Natural killer cell (primary cell): ENCODE measurements around the gene KCNK5. TPM values are rescaled to one million over a fixed set of nuclear protein-coding genes. Genes with fewer than 3 reads are reported as not detected.

Experiments used
- ATAC-seq, 3 donors: fragments of 150-1000 bp in 2 of 3; fragments of 200-7000 bp in 1 of 3; cut with Tn5 transposase; 1 replicate in 1 of 3; 2 replicates in 2 of 3; pipeline ENCODE4 v1.10.0; 2021; ENCODE audit warnings: mild to moderate bottlenecking in 2 of 3, moderate library complexity in 2 of 3
- DNase-seq, 2 donors: peaks; one replicate each; pipeline versions ENCODE4 v3.0.0 to v3.0.0-alpha.2; 2013 to 2021; ENCODE audit warnings: mixed read lengths in 1 of 2
- H3K27ac ChIP-seq: one replicate; pipeline ENCODE4 v1.5.1; 2013; ENCODE audit warnings: mild to moderate bottlenecking, low read length
- H3K27me3 ChIP-seq: one replicate; pipeline ENCODE4 v1.6.1; 2013; ENCODE audit warnings: low read length; ENCODE audit not compliant: control insufficient read depth, insufficient read depth
- H3K36me3 ChIP-seq: one replicate; pipeline ENCODE4 v1.6.1; 2013; ENCODE audit warnings: low read length; ENCODE audit not compliant: control insufficient read depth, insufficient read depth
- H3K4me1 ChIP-seq: one replicate; pipeline ENCODE4 v1.6.1; 2013; ENCODE audit warnings: low read length; ENCODE audit not compliant: control insufficient read depth, insufficient read depth
- H3K4me3 ChIP-seq: one replicate; pipeline ENCODE4 v1.5.1; 2013; ENCODE audit warnings: low read length
- H3K9me3 ChIP-seq: one replicate; pipeline ENCODE4 v1.6.1; 2013; ENCODE audit warnings: low read length; ENCODE audit not compliant: control insufficient read depth, insufficient read depth
- H3K27ac Mint-ChIP-seq, 2 donors: one replicate each; pipeline ENCODE4 v1.8.0; 2022; ENCODE audit warnings: mild to moderate bottlenecking in 2 of 2, mixed read lengths in 2 of 2, moderate library complexity in 1 of 2
- H3K27me3 Mint-ChIP-seq, 2 donors: one replicate each; pipeline ENCODE4 v1.8.0; 2022; ENCODE audit warnings: low read depth in 2 of 2, mixed read lengths in 2 of 2
- H3K36me3 Mint-ChIP-seq: one replicate; pipeline ENCODE4 v1.8.0; 2022; ENCODE audit warnings: mixed read lengths
- H3K4me1 Mint-ChIP-seq, 2 donors: one replicate each; pipeline ENCODE4 v1.8.0; 2022; ENCODE audit warnings: mixed read lengths in 2 of 2
- H3K4me3 Mint-ChIP-seq: one replicate; pipeline ENCODE4 v1.8.0; 2022; ENCODE audit warnings: mild to moderate bottlenecking, moderate library complexity, mixed read lengths
- H3K9me3 Mint-ChIP-seq, 2 donors: one replicate each; pipeline ENCODE4 v1.8.0; 2022; ENCODE audit warnings: mixed read lengths in 2 of 2
- CTCF ChIP-seq: fragments of 200-600 bp; IDR thresholded peaks from one replicate; pipeline ENCODE4 v1.8.0; 2022; ENCODE audit warnings: antibody characterized with exemption
- WGBS: methylation state at CpG from one replicate; pipeline ENCODE4 v1.1.7; 2013; ENCODE audit warnings: missing lambda C conversion rate; ENCODE audit not compliant: insufficient coverage; 5-methylcytosine and 5-hydroxymethylcytosine counted together
- intact Hi-C: fragments of 100-400 bp; cut with micrococcal nuclease; formaldehyde crosslinking; loops from one replicate; pipeline ENCODE4 v1.14.2; 2022
- total RNA-seq, 4 donors: library from RNA; stranded (reverse); fragments of 120-200 nt in 1 of 4; gene quantifications; one replicate each; pipeline versions ENCODE4 v1.2.3 to v1.2.4, GENCODE V29; 2013 to 2022

Gene KCNK5
- total RNA-seq, 3 donors from 2014 or later (not counting 1 experiment from before 2014, with no cell fraction given), result 0.16 to 0.50 TPM; not detected in 1

- H3K4me1 Mint-ChIP-seq, result peaks cover 15 to 43% of the 10 kb centered on the region in 2 donors
- Histone ChIP-seq H3K4me1 (peaks cover 27% of the 10 kb centered on the region), H3K4me3 (no peak overlapping the region), H3K36me3 (no peaks in the 10 kb centered on the region), H3K9me3 (no peaks in the 10 kb centered on the region), H3K27me3 (peaks cover 4% of the 10 kb centered on the region), H3K27ac (no peak overlapping the region)
- ATAC-seq (no peak), DNase-seq (no peak)
- H3K9me3 Mint-ChIP-seq, result no peaks in the 10 kb centered on the region
- intact Hi-C loops, result no loop called here
- 90% methylated on average over 4 of the region's 4 CpGs for WGBS
- H3K27me3 Mint-ChIP-seq, result peaks cover 7 to 8% of the 10 kb centered on the region in 2 donors
- no peaks in the 10 kb centered on the region for H3K36me3 Mint-ChIP-seq
- H3K27ac Mint-ChIP-seq, result no peak overlapping the region
- H3K4me3 Mint-ChIP-seq, result no peak overlapping the region
- no peak for TF ChIP-seq CTCF
Measured at GRCh38 chr6:39225543-39225942, 3.7 kb downstream of the KCNK5 start.

- Mint-ChIP-seq H3K27ac (no peak overlapping the region), H3K27me3 (peaks cover 7 to 8% of the 10 kb centered on the region in 2 donors), H3K36me3 (no peaks in the 10 kb centered on the region), H3K4me1 (peaks cover 15 to 37% of the 10 kb centered on the region in 2 donors), H3K4me3 (no peak overlapping the region), H3K9me3 (no peaks in the 10 kb centered on the region)
- WGBS, result 85% methylated on average over 5 of the region's 5 CpGs
- Histone ChIP-seq H3K27me3 (peaks cover 4% of the 10 kb centered on the region), H3K27ac (no peak overlapping the region), H3K9me3 (no peaks in the 10 kb centered on the region), H3K36me3 (no peaks in the 10 kb centered on the region), H3K4me3 (no peak overlapping the region), H3K4me1 (peaks cover 24% of the 10 kb centered on the region)
- intact Hi-C loops, result no loop called here
- no peak for DNase-seq
- no peak for TF ChIP-seq CTCF
- no peak for ATAC-seq
Measured at GRCh38 chr6:39224523-39225182, 4.6 kb downstream of the KCNK5 start.

DNA sequence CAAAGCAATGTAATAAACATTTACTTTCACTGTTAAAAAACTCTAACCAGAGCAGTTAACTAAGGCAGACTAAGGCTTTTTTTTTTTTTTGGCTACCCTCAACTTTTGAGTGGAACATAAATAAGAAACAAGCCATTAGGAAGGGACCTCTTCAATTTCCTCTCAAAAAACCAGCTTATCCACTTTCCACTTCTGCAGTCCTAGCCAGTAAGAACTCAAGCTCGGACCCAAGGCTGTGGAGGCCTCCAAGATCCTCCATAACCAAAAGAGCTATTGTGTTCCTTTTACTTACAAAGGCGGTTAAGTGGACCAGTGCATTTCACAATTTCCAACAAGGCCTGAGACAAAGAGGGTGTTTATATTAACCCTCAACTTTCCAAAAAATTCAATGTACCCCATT is 5.3 kb downstream of the KCNK5 start:
- intact Hi-C loops, result no loop called here
- peaks cover 15 to 30% of the 10 kb centered on the region in 2 donors for H3K4me1 Mint-ChIP-seq
- TF ChIP-seq CTCF, result no peak
- no peak overlapping the region for H3K27ac Mint-ChIP-seq
- no peaks in the 10 kb centered on the region for H3K9me3 ChIP-seq
- no peaks in the 10 kb centered on the region for H3K36me3 ChIP-seq
- no peak overlapping the region for H3K27ac ChIP-seq
- no peaks in the 10 kb centered on the region for H3K36me3 Mint-ChIP-seq
- WGBS, result 90% methylated on average over 2 of the region's 2 CpGs
- H3K4me3 ChIP-seq, result no peak overlapping the region
- no peaks in the 10 kb centered on the region for H3K9me3 Mint-ChIP-seq
- H3K27me3 Mint-ChIP-seq, result peaks cover 7 to 8% of the 10 kb centered on the region in 2 donors
- no peak overlapping the region for H3K4me3 Mint-ChIP-seq
- peaks cover 19% of the 10 kb centered on the region for H3K4me1 ChIP-seq
- DNase-seq (no peak), ATAC-seq (no peak)
- H3K27me3 ChIP-seq, result peaks cover 4% of the 10 kb centered on the region

GRCh38 chr6:39223555-39223954 is 5.7 kb downstream of the KCNK5 start:
- H3K27ac Mint-ChIP-seq, result no peak overlapping the region
- H3K4me1 Mint-ChIP-seq, result peaks cover 15 to 27% of the 10 kb centered on the region in 2 donors
- no peak for DNase-seq
- no peaks in the 10 kb centered on the region for H3K36me3 Mint-ChIP-seq
- H3K27ac ChIP-seq, result no peak overlapping the region
- no peaks in the 10 kb centered on the region for H3K36me3 ChIP-seq
- H3K27me3 Mint-ChIP-seq, result peaks cover 7 to 8% of the 10 kb centered on the region in 2 donors
- intact Hi-C loops, result no loop called here
- H3K27me3 ChIP-seq, result peaks cover 2% of the 10 kb centered on the region
- peaks cover 15% of the 10 kb centered on the region for H3K4me1 ChIP-seq
- no peak for TF ChIP-seq CTCF
- H3K4me3 ChIP-seq, result no peak overlapping the region
- H3K9me3 Mint-ChIP-seq, result no peaks in the 10 kb centered on the region
- no peak overlapping the region for H3K4me3 Mint-ChIP-seq
- no peaks in the 10 kb centered on the region for H3K9me3 ChIP-seq
- no peak for ATAC-seq
- 52% methylated on average over 3 of the region's 3 CpGs for whole genome bisulfite sequencing
